Stimulated activated CD4-positive, alpha-beta T cell treated with anti-CD3 and anti-CD28 coated beads, Interleukin-2, amount 100 ng/mL, for 48 hours (primary cell): ENCODE results near the gene PLPPR3.

Experiments
- DNase-seq, 2 donors: peaks; one replicate each; pipeline ENCODE4 v3.0.0-alpha.2; 2020

PLPPR3 gene

GRCh38 chr19:769616-770015 lies 52.1 kb downstream of the PLPPR3 start:
- DNase-seq: no peak

GRCh38 chr19:768424-768823 lies 53.3 kb downstream of the PLPPR3 start:
- DNase-seq: no peak

GRCh38 chr19:765179-765738 lies 56.5 kb downstream of the PLPPR3 start:
- no peak for DNase-seq

- no peak for DNase-seq
Measured at GRCh38 chr19:764301-764700, 57.5 kb downstream of the PLPPR3 start.

- no peak for DNase-seq
Measured at GRCh38 chr19:763869-764268, 57.9 kb downstream of the PLPPR3 start.

GRCh38 chr19:763181-763580 lies 58.6 kb downstream of the PLPPR3 start:
- no peak for DNase-seq
